Colonic mucosa (tissue), 4 donors: Measurements from ENCODE around the gene ERRFI1. TPM values are rescaled to one million over a fixed set of nuclear protein-coding genes. Genes with fewer than 3 reads are reported as not detected.

Experiments used
- DNase-seq: peaks from one replicate; pipeline ENCODE4 v3.0.0-alpha.2; 2020
- H3K27ac ChIP-seq: fragments of 200-600 bp; one replicate; pipeline ENCODE4 v1.8.0; 2021
- H3K27me3 ChIP-seq: fragments of 200-600 bp; one replicate; pipeline ENCODE4 v1.8.0; 2021
- H3K36me3 ChIP-seq: fragments of 200-600 bp; one replicate; pipeline ENCODE4 v1.8.0; 2021
- H3K4me1 ChIP-seq: fragments of 200-600 bp; one replicate; pipeline ENCODE4 v1.8.0; 2021; ENCODE audit warnings: mild to moderate bottlenecking
- H3K4me3 ChIP-seq: fragments of 200-600 bp; one replicate; pipeline ENCODE4 v1.8.0; 2021
- H3K9ac ChIP-seq, 2 donors: one replicate each; pipeline ENCODE4 v1.7.0; 2013; ENCODE audit warnings: control low read depth in 2 of 2, low read depth in 2 of 2, low read length in 2 of 2
- H3K9me3 ChIP-seq: fragments of 200-600 bp; one replicate; pipeline ENCODE4 v1.8.0; 2021
- intact Hi-C: fragments of 100-400 bp; cut with DNase I; formaldehyde crosslinking; loops from one replicate; pipeline ENCODE4 v1.14.1; 2022
- total RNA-seq, 2 donors: library from RNA; stranded (reverse); fragmentation: NEBNext Ultra II Directional in 1 of 2; extraction: Animal tissue kit (Norgen Biotek cat#: 25700) in 1 of 2; gene quantifications; one replicate each; pipeline ENCODE4 v1.2.1, GENCODE V29; 2021
- TF ChIP-seq, protein P1 (sequence below): fragments of 200-600 bp; IDR thresholded peaks from one replicate; pipeline ENCODE4 v1.8.0; 2022; ENCODE audit warnings: antibody characterized with exemption, mild to moderate bottlenecking
- donor health status: healthy.
- donor health status: DM: no; HTN: no; CAD: no.
- donor health status: DM: no; HTN: no; CAD: no.

The ERRFI1 gene
- total RNA-seq, 2 donors from 2014 or later: 22.3 to 45.5 TPM

DNA sequence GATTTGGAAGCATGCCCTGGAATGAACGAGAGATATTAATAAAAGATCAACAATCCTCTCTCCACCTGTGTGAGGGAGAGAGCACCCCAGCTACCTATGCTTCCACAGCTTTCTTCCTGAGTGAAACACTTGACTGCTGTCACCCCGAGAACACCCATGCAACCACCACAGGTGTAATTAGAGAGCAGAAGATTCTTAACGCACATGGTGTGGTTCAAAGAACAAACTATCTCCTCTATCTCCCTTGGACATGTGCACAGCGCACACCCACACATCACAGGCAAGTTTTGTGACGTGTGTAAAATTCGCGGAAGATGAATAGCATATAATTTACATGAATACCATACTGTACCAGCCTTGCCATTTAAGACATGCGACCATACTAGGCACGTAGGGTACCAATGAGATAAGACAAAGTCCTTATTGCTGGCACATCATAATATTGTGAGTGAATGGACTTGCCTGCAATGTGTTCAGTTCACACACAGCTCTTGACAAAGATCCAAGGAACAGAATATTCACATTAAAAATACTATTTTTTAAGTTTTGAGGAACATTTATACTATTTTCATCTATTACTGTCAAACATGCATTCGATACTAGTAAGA is 11.6 kb downstream of the ERRFI1 start:
- no peaks in the 10 kb centered on the region for H3K36me3 ChIP-seq
- TF ChIP-seq, protein P1, sequence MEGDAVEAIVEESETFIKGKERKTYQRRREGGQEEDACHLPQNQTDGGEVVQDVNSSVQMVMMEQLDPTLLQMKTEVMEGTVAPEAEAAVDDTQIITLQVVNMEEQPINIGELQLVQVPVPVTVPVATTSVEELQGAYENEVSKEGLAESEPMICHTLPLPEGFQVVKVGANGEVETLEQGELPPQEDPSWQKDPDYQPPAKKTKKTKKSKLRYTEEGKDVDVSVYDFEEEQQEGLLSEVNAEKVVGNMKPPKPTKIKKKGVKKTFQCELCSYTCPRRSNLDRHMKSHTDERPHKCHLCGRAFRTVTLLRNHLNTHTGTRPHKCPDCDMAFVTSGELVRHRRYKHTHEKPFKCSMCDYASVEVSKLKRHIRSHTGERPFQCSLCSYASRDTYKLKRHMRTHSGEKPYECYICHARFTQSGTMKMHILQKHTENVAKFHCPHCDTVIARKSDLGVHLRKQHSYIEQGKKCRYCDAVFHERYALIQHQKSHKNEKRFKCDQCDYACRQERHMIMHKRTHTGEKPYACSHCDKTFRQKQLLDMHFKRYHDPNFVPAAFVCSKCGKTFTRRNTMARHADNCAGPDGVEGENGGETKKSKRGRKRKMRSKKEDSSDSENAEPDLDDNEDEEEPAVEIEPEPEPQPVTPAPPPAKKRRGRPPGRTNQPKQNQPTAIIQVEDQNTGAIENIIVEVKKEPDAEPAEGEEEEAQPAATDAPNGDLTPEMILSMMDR: no peak
- DNase-seq: no peak
- intact Hi-C loops: loop anchor here (5.0 kb wide), 1 partner anchor 298 kb away; no protein-coding TSS in a partner anchor
- H3K27ac ChIP-seq: no peak overlapping the region
- H3K27me3 ChIP-seq: no peaks in the 10 kb centered on the region
- no peak overlapping the region for H3K9ac ChIP-seq
- H3K4me3 ChIP-seq: no peak overlapping the region
- no peaks in the 10 kb centered on the region for H3K9me3 ChIP-seq
- peaks cover 9% of the 10 kb centered on the region for H3K4me1 ChIP-seq

DNA sequence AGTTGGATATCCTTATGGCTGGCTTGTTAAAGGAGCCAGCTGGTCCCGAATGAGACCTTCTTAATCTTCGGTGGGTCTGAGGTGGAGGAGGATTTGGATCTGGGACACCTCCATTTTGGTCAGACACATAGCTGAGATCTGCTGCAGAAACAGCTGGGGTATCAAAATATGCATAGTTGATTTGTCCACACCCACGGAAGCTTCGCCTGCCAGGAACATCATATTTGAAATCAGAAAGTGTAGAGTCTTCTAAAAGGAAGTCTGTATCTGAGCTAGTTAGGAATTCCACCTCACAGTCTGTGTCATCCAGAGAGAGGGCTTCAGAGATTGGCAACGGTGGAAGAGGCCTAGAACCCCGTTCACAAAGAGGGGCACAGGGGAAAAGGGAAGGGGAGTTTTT is 12.3 kb downstream of the ERRFI1 start:
- no peaks in the 10 kb centered on the region for H3K9me3 ChIP-seq
- no peak overlapping the region for H3K9ac ChIP-seq
- H3K36me3 ChIP-seq: no peaks in the 10 kb centered on the region
- TF ChIP-seq, protein P1: no peak
- no peak overlapping the region for H3K27ac ChIP-seq
- H3K27me3 ChIP-seq: no peaks in the 10 kb centered on the region
- no peak overlapping the region for H3K4me3 ChIP-seq
- peaks cover 9% of the 10 kb centered on the region for H3K4me1 ChIP-seq
- intact Hi-C loops: loop anchor here (5.0 kb wide), 1 partner anchor 299 kb away; no protein-coding TSS in a partner anchor
- no peak for DNase-seq

DNA sequence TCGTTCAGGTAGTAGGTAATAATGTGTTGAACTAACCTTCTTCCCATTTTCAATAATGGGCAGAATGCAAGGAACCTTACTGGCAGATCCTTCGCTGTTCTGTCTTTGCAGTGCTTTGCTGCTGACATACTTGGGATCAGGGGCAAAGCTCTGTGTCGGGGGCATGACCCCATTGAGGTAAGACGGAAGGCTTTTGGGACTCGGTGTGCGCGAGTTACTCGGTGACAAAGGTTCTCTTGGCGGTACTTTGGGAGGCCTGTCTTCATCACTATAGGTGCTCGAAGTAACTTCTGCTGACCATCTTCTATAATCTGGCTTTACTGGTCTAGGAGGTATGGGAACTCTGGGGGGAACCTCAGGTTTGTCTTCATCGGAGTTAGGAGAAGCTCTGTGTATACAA is 12.7 kb downstream of the ERRFI1 start:
- TF ChIP-seq, protein P1: no peak
- Histone ChIP-seq H3K9ac (no peak overlapping the region), H3K27me3 (no peaks in the 10 kb centered on the region), H3K9me3 (no peaks in the 10 kb centered on the region), H3K4me1 (peaks cover 9% of the 10 kb centered on the region), H3K36me3 (no peaks in the 10 kb centered on the region), H3K27ac (no peak overlapping the region), H3K4me3 (no peak overlapping the region)
- no peak for DNase-seq
- intact Hi-C loops: loop anchor here (5.0 kb wide), 1 partner anchor 299 kb away; no protein-coding TSS in a partner anchor

DNA sequence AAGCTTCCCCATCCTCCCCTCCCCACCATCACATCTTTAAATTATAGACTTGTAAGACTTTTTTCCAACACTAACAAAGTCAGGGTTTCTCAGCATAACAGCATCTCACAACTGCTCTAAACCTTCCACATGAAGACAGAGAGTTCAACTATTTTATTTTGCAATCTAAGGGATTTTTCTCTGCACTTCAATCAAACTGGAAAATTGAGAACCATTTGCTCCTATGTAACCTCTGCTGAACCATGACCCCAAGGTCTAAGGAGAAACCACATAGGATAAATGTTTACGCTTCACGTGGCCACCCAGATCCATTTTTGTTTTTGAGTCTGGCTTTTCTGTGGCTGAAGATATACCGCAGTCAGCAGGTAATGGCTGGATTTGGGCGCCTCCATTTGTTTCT is 13.2 kb downstream of the ERRFI1 start:
- Histone ChIP-seq H3K4me1 (peaks cover 9% of the 10 kb centered on the region), H3K9ac (no peak overlapping the region), H3K9me3 (no peaks in the 10 kb centered on the region), H3K4me3 (no peak overlapping the region), H3K27me3 (no peaks in the 10 kb centered on the region), H3K27ac (no peak overlapping the region), H3K36me3 (no peaks in the 10 kb centered on the region)
- intact Hi-C loops: loop anchor here (5.0 kb wide), 1 partner anchor 299 kb away; no protein-coding TSS in a partner anchor
- no peak for DNase-seq
- TF ChIP-seq, protein P1: no peak

DNA sequence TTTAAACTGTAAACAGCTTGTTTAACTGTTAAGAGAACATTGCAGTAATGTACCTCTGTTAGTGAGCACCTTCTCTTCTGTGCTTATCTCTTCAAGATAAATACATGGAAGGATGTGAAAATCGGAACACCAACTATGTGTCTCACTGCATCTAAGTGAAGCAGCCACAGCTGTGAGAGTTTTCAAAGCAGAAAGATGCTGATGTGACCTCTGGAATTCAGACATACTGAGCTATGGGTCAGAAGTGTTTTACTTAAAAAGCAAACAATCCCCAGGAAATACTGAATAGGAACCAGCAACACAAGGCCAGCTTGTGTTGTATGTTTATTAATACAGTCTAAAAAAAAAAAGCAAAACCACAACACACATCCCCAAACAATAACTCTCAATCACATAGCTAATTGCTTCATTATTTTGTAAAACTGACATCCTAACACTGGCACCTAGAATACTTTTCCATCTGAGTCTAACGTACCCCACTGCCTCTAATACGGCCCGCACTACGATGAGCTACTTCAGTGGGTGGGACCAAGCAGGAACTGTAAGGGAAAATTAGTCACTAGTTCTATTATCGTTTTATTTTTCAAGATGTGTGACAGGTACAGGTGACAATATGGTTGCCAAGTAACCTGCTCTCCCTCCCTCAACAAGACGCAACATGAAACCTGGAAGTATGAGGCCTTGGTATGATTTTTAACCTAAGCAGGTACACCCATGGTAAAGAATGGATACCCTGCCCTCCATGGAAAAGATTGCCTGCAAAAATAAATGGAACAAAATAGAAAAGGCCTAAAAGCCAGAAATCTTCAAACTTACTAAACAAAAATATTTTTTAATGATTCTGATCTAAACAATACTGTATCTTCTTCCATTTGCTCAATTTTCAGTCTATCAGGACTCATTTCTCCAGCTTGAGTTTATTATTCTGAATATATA is 13.9 kb downstream of the ERRFI1 start:
- TF ChIP-seq, protein P1: no peak
- intact Hi-C loops: loop anchor here (5.0 kb wide), 1 partner anchor 300 kb away; no protein-coding TSS in a partner anchor
- no peak overlapping the region for H3K4me3 ChIP-seq
- peaks cover 9% of the 10 kb centered on the region for H3K4me1 ChIP-seq
- H3K27me3 ChIP-seq: no peaks in the 10 kb centered on the region
- no peak overlapping the region for H3K9ac ChIP-seq
- no peaks in the 10 kb centered on the region for H3K36me3 ChIP-seq
- no peaks in the 10 kb centered on the region for H3K9me3 ChIP-seq
- no peak for DNase-seq
- no peak overlapping the region for H3K27ac ChIP-seq
